Trophoblast cell (in vitro differentiated cells and primary cell): Measurements from ENCODE around the gene IREB2.

Experiments used
- DNase-seq, 2 donors: peaks; one replicate each; pipeline ENCODE4 v3.0.0-alpha.2; 2016
- H2AFZ ChIP-seq: 2 replicates; pipeline ENCODE4 v1.6.1; 2013; ENCODE audit warnings: low read length, moderate library complexity, mild to moderate bottlenecking; ENCODE audit not compliant: insufficient read depth, poor library complexity
- H2AK5ac ChIP-seq: 2 replicates; pipeline ENCODE4 v1.6.1; 2013; ENCODE audit warnings: mild to moderate bottlenecking, low read length
- H2BK120ac ChIP-seq: 2 replicates; pipeline ENCODE4 v1.6.1; 2013; ENCODE audit warnings: low read length, mild to moderate bottlenecking, moderate library complexity; ENCODE audit not compliant: insufficient read depth, poor library complexity
- H2BK12ac ChIP-seq: 2 replicates; pipeline ENCODE4 v1.6.1; 2013; ENCODE audit warnings: mild to moderate bottlenecking, low read length, moderate library complexity
- H2BK5ac ChIP-seq: 2 replicates; pipeline ENCODE4 v1.6.1; 2013; ENCODE audit warnings: low read length, low read depth, moderate library complexity, mild to moderate bottlenecking; ENCODE audit not compliant: poor library complexity
- H3K14ac ChIP-seq: 2 replicates; pipeline ENCODE4 v1.6.1; 2013; ENCODE audit warnings: mild to moderate bottlenecking, low read length
- H3K18ac ChIP-seq: 2 replicates; pipeline ENCODE4 v1.6.1; 2013; ENCODE audit warnings: mild to moderate bottlenecking, low read length
- H3K23ac ChIP-seq: 2 replicates; pipeline ENCODE4 v1.6.1; 2013; ENCODE audit warnings: low read length
- H3K27ac ChIP-seq: 2 replicates; pipeline ENCODE4 v1.5.1; 2013; ENCODE audit warnings: low read depth, mild to moderate bottlenecking, inconsistent platforms, low read length, moderate library complexity
- H3K27me3 ChIP-seq: 2 replicates; pipeline ENCODE4 v1.6.1; 2013; ENCODE audit warnings: inconsistent platforms, mild to moderate bottlenecking, low read length, moderate library complexity; ENCODE audit not compliant: insufficient read depth
- H3K36me3 ChIP-seq, 2 experiments: 1 replicate in 1 of 2; 2 replicates in 1 of 2; pipeline ENCODE4 v1.6.1; 2013; ENCODE audit warnings: low read length in 2 of 2, mild to moderate bottlenecking in 2 of 2, moderate library complexity in 1 of 2; ENCODE audit not compliant: insufficient read depth in 2 of 2, control insufficient read depth in 1 of 2
- H3K4ac ChIP-seq: 2 replicates; pipeline ENCODE4 v1.6.1; 2013; ENCODE audit warnings: low read depth, mild to moderate bottlenecking, low read length, moderate library complexity
- H3K4me1 ChIP-seq, 2 experiments: 1 replicate in 1 of 2; 2 replicates in 1 of 2; pipeline ENCODE4 v1.6.1; 2013; ENCODE audit warnings: low read length in 2 of 2, mild to moderate bottlenecking in 2 of 2, moderate library complexity in 1 of 2; ENCODE audit not compliant: insufficient read depth in 2 of 2, control insufficient read depth in 1 of 2
- H3K4me2 ChIP-seq: 2 replicates; pipeline ENCODE4 v1.6.1; 2013; ENCODE audit warnings: inconsistent platforms, mild to moderate bottlenecking, low read length, moderate library complexity
- H3K4me3 ChIP-seq: 2 replicates; pipeline ENCODE4 v1.5.1; 2013; ENCODE audit warnings: mild to moderate bottlenecking, low read depth, low read length, inconsistent platforms
- H3K79me1 ChIP-seq: one replicate; pipeline ENCODE4 v1.6.1; 2013; ENCODE audit warnings: low read length
- H3K79me2 ChIP-seq: 2 replicates; pipeline ENCODE4 v1.6.1; 2013; ENCODE audit warnings: low read length, mild to moderate bottlenecking; ENCODE audit not compliant: control insufficient read depth, insufficient read depth, poor library complexity
- H3K9ac ChIP-seq: 2 replicates; pipeline ENCODE4 v1.6.1; 2013; ENCODE audit warnings: mild to moderate bottlenecking, low read length
- H3K9me3 ChIP-seq: 2 replicates; pipeline ENCODE4 v1.6.1; 2013; ENCODE audit warnings: low read depth, mild to moderate bottlenecking, control low read depth, inconsistent platforms, low read length; ENCODE audit not compliant: insufficient read depth
- H4K12ac ChIP-seq: 2 replicates; pipeline ENCODE4 v1.6.1; 2013; ENCODE audit warnings: low read depth, mild to moderate bottlenecking, low read length, moderate library complexity
- H4K8ac ChIP-seq: 2 replicates; pipeline ENCODE4 v1.6.1; 2013; ENCODE audit warnings: low read depth, mild to moderate bottlenecking, low read length, moderate library complexity
- H4K91ac ChIP-seq: one replicate; pipeline ENCODE4 v1.6.1; 2013; ENCODE audit warnings: low read depth, mild to moderate bottlenecking, low read length, moderate library complexity
- WGBS: extraction: QIAGEN DNeasy Blood & Tissue Kit; methylation state at CpG from one replicate; pipeline ENCODE4 v1.1.7; 2013; ENCODE audit warnings: missing lambda C conversion rate; ENCODE audit not compliant: insufficient read length, insufficient coverage; ENCODE audit errors: extremely low coverage; 5-methylcytosine and 5-hydroxymethylcytosine counted together

Gene IREB2

DNA sequence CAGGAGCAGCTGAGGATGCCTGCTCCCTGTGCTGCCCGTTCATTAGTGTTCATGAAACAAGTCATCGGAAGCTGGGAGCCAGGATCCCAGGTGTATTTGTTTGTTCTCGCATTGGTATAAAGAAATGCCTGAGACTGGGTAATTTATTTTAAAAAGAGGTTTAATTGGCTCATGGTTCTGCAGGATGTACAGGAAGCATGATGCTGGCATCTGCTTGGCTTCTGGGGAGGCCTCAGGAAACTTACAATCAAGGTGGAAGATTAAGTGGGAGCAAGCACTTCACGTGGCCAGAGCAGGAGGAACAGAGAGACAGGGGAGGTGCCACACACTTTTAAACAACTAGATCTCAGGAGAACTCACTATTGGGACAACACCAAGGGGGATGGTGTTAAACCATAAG is 63.8 kb downstream of the IREB2 start:
- Histone ChIP-seq H3K27me3 (no peaks in the 10 kb centered on the region), H2BK120ac (no peak overlapping the region), H3K9ac (no peak overlapping the region), H3K4me3 (no peak overlapping the region), H3K9me3 (no peaks in the 10 kb centered on the region), H2BK5ac (no peak overlapping the region), H4K12ac (no peak overlapping the region), H3K4me1 (no peaks in the 10 kb centered on the region), H2BK12ac (no peak overlapping the region), H3K18ac (no peak overlapping the region), H2AFZ (no peak overlapping the region), H4K91ac (no peak overlapping the region), H3K14ac (no peak overlapping the region), H3K4ac (no peak overlapping the region), H2AK5ac (no peak overlapping the region), H3K79me1 (no peaks in the 10 kb centered on the region), H3K23ac (no peak overlapping the region), H3K4me2 (no peak overlapping the region), H4K8ac (no peak overlapping the region), H3K79me2 (no peaks in the 10 kb centered on the region), H3K27ac (no peak overlapping the region), H3K36me3 (peaks cover 7 to 10% of the 10 kb centered on the region in 2 experiments)
- no peak for DNase-seq
- no CpG with 5 or more reads among the region's 4 CpGs for WGBS

- Histone ChIP-seq H3K27ac (no peak overlapping the region), H2AK5ac (no peak overlapping the region), H3K18ac (no peak overlapping the region), H3K14ac (no peak overlapping the region), H3K79me1 (peaks cover 2% of the 10 kb centered on the region), H3K9me3 (no peaks in the 10 kb centered on the region), H3K4me2 (no peak overlapping the region), H3K27me3 (no peaks in the 10 kb centered on the region), H2AFZ (no peak overlapping the region), H2BK5ac (no peak overlapping the region), H3K4me3 (no peak overlapping the region), H2BK12ac (no peak overlapping the region), H3K9ac (no peak overlapping the region), H3K4me1 (peaks cover 0 to under 1% of the 10 kb centered on the region in 2 experiments), H3K36me3 (peaks cover 7 to 10% of the 10 kb centered on the region in 2 experiments), H3K23ac (no peak overlapping the region), H3K4ac (no peak overlapping the region), H2BK120ac (no peak overlapping the region), H4K12ac (no peak overlapping the region), H3K79me2 (no peaks in the 10 kb centered on the region), H4K91ac (no peak overlapping the region), H4K8ac (no peak overlapping the region)
- DNase-seq: no peak
- WGBS: no CpG with 5 or more reads among the region's 2 CpGs
These were observed 64.6 kb downstream of the IREB2 start for GRCh38 chr15:78502641-78503040.

- Histone ChIP-seq H2AFZ (peak within 1 kb of the TSS; percentile 62), H2BK120ac (no peak within 1 kb of the TSS), H3K27ac (no peak within 1 kb of the TSS), H3K4ac (no peak within 1 kb of the TSS), H3K4me2 (peak within 1 kb of the TSS; percentile 95), H3K23ac (no peak within 1 kb of the TSS), H3K79me1 (peaks cover 3% of the 10 kb centered on the region), H2BK5ac (no peak within 1 kb of the TSS), H3K36me3 (no peaks in the 10 kb centered on the region), H2AK5ac (no peak within 1 kb of the TSS), H3K9ac (peak within 1 kb of the TSS; percentile 57), H3K4me3 (peak within 1 kb of the TSS; percentile 78), H2BK12ac (no peak within 1 kb of the TSS), H4K12ac (no peak within 1 kb of the TSS), H3K27me3 (no peaks in the 10 kb centered on the region), H4K91ac (no peak within 1 kb of the TSS), H3K14ac (no peak within 1 kb of the TSS), H3K79me2 (no peaks in the 10 kb centered on the region), H3K4me1 (peaks cover 2 to 5% of the 10 kb centered on the region in 2 experiments), H3K18ac (no peak within 1 kb of the TSS), H3K9me3 (no peaks in the 10 kb centered on the region), H4K8ac (peak within 1 kb of the TSS; percentile 55)
- WGBS: no CpG with 5 or more reads among the region's 63 CpGs
- DNase-seq: peak; percentile 97 to 99
These were observed 69.2 kb downstream of the IREB2 start, which contains the start of gene HYKK for GRCh38 chr15:78506971-78507830. Gene HYKK, plus strand, starts transcription at chr15:78507577. Its CDS starts 5,512 bp downstream, at chr15:78513089.

- Histone ChIP-seq H4K8ac (peak overlapping the region; percentile 55), H2BK120ac (no peak overlapping the region), H2BK12ac (no peak overlapping the region), H3K79me2 (no peaks in the 10 kb centered on the region), H3K36me3 (no peaks in the 10 kb centered on the region), H3K14ac (no peak overlapping the region), H3K4me1 (peaks cover 2 to 5% of the 10 kb centered on the region in 2 experiments), H2BK5ac (no peak overlapping the region), H3K9me3 (no peaks in the 10 kb centered on the region), H4K12ac (no peak overlapping the region), H2AK5ac (no peak overlapping the region), H3K9ac (peak overlapping the region; percentile 57), H3K79me1 (peaks cover 3% of the 10 kb centered on the region), H3K27me3 (no peaks in the 10 kb centered on the region), H3K27ac (no peak overlapping the region), H3K23ac (no peak overlapping the region), H3K18ac (no peak overlapping the region), H3K4me2 (peak overlapping the region; percentile 95), H3K4me3 (peak overlapping the region; percentile 78), H4K91ac (no peak overlapping the region), H2AFZ (peak overlapping the region; percentile 62), H3K4ac (no peak overlapping the region)
- no CpG with 5 or more reads among the region's 13 CpGs for WGBS
- DNase-seq: no peak
These were observed 69.8 kb downstream of the IREB2 start for GRCh38 chr15:78507831-78508160.
